Measurements from ENCODE around the gene NAPG. TPM values are rescaled to one million over a fixed set of nuclear protein-coding genes. Genes with fewer than 3 reads are reported as not detected.
"Not testable (repeated sequence)": the region's sequence is repeated elsewhere in the genome, so short reads cannot be mapped to it uniquely, and the experiment has no call there.

Gene NAPG
- total RNA-seq, 2 donors from 2014 or later, result 41.0 to 42.6 TPM

DNA sequence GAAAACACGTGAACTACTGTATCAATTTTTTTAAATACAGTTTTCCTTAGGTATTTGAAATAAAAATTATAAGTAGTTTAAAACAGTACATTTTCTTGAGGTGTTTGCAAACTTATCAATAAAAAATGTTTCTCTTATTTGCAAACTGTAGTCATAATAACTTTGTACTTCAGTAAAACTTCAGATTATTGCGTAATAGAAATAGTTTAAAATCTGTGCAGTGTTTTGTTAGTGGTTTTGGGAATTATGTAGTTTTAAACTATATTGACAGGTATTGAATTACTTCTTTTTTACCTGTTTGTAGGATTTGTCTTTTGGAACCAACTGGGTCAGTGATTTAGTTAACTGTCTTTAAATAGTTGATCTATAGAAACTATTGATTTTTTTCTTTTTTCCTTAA is 7.3 kb downstream of the NAPG start:
- DNase-seq (no peak), ATAC-seq (no peak)
- intact Hi-C loops (cut with DNase I, micrococcal nuclease), result no loop called here

DNA sequence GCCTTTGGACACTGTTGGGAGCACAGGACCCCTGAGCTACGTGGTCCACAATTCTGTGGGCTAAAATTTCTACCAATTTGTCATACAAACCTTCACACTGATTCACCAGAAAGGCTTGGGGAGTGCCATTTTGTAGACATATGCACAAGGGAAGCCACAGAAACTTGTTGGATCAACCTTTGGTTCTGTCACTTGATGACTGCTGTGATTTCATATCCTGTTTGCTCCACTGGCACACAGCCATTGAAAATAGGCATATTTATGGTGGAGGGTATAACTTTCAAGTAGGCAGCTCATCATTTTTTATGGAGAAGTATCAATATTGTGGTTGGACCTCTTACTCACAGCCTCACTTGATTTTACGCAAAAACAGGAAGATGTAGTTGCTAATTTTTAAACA is 10.5 kb downstream of the NAPG start:
- intact Hi-C loops (cut with DNase I, micrococcal nuclease), result no loop called here
- ATAC-seq (no peak), DNase-seq (no peak)

DNA sequence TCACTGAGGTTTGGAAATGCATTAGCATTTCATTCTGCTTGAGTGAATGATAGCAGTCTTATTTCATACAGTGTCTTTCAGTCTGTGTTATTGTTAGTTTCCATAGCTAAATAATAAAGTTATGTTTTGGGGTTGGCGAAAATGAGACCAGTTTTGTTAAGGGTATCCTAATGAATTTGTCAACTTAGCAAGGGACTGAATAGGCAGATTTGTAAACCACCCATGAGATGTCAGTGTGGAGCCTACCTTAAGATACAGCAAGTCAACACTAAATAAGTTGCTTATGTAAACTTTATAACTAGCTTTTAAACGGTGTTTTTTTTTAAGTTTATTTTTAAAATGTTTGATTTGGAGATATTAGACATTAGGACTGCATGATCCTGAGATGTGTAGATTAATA is 11.9 kb downstream of the NAPG start:
- intact Hi-C loops (cut with DNase I, micrococcal nuclease), result no loop called here
- DNase-seq (no peak), ATAC-seq (no peak)

DNA sequence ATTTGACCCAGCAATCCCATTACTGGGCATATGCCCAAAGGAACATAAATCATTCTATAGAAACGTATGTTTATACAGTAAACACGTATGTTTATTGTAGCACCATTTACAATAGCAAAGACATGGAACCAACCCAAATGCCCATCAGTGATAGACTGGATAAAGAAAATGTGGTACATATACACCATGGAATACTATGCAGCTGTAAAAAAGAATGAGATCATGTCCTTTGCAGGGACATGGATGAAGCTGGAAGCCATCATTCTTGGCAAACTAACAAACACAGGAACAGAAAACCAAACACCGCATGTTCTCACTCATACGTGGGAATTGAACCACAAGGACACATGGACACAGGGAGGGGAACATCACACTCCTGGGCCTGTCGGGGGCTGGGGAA is 13.3 kb downstream of the NAPG start:
- ATAC-seq; intact Hi-C loops (cut with DNase I, micrococcal nuclease); DNase-seq: not testable (repeated sequence)

DNA sequence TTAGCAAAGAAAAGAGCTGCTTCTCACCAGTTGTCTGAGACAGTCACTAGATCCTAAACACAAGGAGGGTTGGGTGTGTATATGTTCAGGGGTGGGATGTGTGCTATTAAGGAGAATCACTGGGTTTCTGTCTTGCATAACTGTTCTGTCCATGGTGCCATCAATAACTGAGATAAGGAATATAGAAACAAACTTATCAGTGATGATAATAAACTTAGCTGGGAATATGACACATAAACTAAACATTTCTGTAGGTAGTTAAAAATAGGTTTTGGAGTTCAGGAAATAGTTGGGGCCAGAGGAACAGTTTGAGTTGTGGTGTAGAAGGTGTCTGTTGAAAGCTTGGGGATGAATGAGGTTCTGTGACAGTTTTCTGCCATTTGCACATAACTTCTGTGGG is 17.4 kb downstream of the NAPG start:
- intact Hi-C loops (cut with DNase I, micrococcal nuclease), result no loop called here
- no peak for DNase-seq
- ATAC-seq, result no peak

DNA sequence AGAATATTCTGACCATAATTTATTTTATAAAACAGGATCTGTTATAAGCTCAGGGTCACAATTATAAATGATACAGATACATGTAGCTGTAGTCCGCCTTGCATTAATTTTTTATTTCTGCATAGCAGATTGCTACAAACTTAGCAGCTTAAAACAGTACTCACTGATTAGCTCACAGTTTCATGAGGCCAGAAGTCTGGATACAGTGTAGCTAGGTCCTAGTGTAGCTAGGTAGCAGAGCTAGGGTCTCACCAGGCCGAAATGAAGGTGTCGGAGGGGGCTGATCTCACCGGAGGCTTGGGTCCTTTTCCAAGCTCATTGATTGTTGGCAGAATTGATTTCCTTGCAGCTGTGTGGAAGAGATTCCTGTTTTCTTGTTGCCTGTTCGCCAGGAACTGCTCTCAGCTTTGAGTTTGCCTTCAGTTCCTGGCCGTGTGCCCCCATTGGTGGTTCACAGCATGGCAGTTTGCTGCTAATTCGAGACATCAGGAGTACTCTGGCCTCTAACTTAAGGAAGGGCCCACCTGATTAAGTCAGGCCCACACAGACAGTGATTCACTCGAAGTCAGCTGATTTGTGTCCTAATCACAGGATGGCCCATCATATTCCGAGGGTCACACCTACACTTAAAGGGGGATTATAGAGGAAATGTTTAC is 18.4 kb downstream of the NAPG start:
- intact Hi-C loops (cut with DNase I, micrococcal nuclease), result no loop called here
- DNase-seq (no peak), ATAC-seq (no peak)

DNA sequence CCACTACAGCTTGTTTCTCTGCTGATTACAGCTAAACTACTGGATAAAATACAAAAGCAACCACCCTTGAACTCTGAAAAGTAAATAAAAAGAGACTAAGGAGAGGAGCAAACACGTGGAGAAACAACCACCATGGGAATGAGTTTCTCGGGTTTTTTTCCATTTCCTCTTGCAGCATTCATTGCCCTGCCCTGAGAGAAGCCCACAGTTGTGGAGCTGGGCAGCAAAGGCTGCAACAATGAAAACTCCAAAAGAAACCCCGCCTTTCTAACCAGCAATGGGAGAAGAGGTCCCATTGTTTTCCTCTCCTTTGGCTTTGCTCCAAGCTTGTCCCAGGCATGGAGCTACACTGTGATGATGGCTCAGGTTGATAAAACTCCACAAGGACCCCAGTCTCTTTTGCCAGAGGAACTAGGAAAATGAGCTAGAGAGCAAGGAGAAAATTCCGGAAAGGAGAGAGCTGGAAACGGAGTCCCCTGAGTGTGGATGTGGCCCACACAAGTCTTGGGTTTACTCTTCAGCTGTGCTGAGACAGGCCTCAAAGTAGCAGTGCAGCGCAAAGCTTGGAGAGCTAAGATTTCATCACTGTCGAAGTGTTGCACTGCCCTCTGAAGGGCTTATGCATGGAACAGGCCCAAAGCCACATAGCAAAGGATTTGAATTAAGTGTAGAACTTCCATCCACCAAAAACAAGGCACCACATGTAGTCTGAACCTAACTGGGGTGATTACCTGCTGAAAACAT is 20.9 kb downstream of the NAPG start:
- intact Hi-C loops (cut with DNase I, micrococcal nuclease), result no loop called here
- ATAC-seq, result no peak
- no peak for DNase-seq

DNA sequence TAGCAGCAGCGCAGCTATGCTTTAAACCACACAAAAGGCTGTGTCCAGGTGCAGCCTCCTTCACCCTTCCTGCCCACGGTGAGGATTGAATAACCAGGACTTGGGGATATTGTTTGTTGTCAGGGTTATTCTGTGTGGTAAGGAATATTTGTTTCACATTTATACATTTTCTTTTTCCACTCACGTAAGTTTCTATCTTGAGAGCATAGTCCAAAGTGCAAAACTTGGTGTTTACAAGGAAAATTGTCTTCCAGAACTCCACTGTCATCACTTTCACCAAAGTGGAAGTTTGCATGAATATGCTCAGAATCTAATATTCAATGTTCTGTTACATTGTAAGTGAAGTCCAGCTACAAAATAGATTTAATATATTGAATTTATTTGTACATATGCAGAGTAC is 26.4 kb downstream of the NAPG start:
- DNase-seq (no peak), ATAC-seq (no peak)
- intact Hi-C loops (cut with DNase I, micrococcal nuclease), result no loop called here

DNA sequence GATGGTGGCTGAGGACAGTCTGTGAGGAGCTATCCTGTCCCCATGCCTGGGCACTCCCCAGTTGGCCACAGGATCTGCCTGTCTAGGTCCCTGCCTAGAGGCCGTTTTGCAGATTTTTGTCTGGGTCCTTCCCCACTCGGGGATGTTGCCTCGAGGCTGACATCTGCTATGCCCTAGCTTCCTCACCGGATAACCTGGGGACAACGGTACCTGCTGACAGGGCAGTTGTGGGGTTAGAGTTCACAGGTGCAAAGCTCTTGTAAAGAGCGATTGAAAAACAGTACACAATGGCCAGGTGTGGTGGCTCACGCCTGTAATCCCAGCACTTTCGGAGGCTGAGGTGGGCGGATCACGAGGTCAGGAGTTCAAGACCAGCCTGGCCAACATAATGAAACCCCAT is 30.4 kb downstream of the NAPG start:
- DNase-seq; intact Hi-C loops (cut with DNase I, micrococcal nuclease): not testable (repeated sequence)

DNA sequence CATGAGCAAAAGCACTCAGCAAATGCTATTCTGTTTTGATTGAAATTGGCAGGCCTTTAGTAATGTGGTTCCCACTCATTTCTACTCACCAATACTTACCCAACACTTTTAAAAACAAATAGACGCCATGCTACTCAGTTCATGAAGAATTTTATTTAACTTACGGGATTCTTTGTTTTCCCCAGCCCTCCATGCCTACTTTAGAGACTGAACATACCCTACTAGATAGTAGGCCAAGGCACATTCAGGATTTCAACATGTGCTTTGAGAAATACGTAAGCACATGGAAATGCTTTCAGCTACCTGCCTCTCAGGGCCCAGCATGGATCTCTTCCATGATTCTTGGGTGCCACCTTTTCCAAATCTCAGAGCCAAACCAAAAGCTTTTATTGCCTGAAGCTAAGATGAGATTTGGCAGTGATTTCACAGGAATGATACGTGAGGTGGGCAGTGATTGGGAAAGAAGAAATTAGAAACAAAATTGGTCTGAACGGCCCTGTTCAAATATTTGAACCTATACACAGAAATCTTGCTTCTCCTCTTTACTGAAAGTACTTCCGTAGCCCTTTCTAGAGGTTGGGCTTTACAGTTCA is 31.4 kb downstream of the NAPG start:
- intact Hi-C loops (cut with DNase I, micrococcal nuclease), result no loop called here
- ATAC-seq (no peak), DNase-seq (no peak)

More for the DNA sequence above, 30.4 kb downstream of the NAPG start:
- ATAC-seq, result not testable (repeated sequence)

DNA sequence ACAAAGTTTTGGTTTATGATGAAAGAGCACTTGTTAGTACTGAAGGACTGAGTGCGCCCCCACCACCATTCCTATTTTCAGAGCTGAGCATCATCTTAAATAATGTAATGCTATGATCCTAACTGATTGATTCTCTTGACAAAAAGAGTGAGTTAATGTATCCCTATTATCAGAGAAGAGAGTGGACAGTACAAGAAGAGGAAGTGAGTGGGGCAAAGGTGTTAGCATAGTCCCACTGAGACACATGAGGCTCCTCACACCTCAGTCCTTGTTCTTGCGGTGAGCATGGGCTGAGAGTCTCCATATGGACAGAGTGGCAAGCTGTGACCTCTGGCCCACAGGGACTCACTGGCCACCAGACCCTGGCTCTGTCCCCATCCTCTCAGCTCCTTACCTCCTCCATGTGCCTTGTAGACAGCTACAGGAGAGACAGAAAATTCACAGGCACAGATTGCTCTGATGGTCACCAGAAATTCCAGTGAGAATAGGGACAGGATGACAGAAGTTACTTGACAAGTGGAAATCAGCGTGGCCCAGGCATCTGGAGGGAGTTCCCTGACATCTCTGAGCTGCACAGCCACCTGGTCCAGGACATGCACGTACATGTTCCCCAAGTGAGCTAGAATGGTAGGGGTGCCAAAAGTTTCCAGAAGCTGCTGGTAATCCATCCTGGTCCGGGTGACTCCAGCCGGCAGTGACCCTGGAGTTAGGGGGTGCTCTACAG is 32.6 kb downstream of the NAPG start:
- no peak for ATAC-seq
- intact Hi-C loops (cut with DNase I, micrococcal nuclease), result no loop called here
- no peak for DNase-seq

DNA sequence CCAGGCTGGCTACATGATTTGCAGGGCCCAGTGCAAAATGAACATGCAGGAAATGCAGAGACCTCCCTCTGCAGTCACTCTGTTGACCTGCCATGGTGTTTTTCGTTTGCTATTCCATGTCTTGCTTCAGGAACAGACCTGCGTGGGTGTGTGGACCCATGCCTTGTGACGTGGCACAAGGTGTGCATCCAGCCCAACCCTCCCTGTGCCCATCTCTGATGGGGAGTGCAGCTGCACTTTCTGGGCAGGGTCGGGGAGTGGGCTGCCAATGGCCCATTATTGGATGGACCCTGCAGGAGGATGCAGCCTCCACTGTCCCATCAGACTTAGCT is 33.1 kb downstream of the NAPG start:
- intact Hi-C loops (cut with DNase I, micrococcal nuclease), result no loop called here

DNA sequence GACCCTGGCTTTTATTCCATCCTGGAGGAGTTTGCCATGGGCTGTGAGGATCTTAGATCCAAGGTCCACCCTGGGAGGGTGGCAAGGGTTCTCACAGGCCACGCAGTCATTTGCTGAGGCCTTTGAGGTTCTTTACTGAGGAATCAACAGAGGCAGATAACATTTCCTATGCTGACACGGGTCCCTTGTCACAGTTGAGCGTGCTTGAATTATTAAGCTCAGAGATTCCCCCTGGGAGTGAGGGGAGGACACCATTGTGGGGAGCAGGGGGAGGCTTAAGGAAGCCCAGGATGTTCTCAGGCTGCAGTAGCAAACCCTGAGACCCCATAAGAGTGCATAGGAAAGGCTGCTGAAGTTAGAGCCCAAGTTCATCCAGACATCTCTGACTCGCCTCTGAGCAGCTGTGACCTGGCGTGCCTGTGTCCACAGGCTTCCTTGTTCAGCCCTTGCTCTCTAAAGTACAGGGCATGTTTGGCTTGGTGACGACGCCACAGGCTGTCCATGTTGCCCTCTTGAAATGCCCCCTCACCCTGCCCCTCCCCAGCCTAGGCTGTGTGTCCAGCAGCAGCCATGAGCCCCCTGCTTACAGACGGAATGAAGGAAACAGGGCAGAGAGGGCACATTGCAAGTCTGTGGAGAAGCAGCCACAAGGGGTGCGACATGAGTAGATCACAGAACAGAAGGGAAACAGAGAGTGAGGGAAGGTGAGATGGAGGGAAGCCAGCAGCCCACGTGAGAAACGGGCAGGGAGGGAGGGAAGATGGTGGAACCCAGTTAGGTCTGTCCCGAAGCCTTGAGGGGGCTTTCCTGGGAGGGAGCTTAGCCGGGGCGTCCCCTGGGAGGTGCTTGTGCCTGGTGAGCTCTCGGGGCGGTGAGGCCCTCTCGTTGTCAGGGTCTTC is 34.0 kb downstream of the NAPG start:
- intact Hi-C loops (cut with DNase I, micrococcal nuclease), result loop anchor here in 1 of 2 donors (5.0 kb wide), 2 partner anchors 592 to 997 kb away; no protein-coding TSS in a partner anchor
- peak; percentile 49 for ATAC-seq

More for the DNA sequence above, 33.1 kb downstream of the NAPG start:
- ATAC-seq, result no peak
- no peak for DNase-seq

DNA sequence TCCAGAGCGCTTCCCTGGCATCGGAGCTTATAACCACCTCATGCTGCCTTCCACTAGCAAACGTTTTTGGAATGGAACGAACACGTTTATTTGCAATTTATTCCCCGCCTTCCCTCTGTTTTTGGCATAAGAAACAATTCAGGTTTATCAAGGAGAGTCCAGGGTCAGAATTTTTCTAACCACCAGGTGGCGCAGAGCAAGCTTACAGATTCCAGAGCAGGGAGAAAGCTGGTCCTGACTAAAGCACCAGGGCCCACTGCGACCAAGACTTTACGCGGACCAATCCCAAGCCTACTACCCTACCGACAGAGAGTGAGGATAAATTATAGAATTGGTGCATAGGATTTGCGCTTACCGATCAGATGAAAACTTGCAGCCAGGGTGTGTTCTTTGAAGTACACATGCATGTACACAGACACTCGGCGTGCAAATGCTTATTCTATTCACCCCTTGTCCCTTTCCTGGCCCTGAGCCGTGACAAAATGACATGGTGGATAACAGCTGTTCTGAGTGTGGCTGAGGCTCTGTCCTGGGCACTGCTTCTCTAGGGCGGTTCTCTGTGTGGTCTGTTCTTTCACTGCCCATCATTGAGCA is 34.7 kb downstream of the NAPG start:
- ATAC-seq (peak; percentile 79), DNase-seq (peak; percentile 44 to 80)
- intact Hi-C loops (cut with DNase I, micrococcal nuclease), result loop anchor here in 1 of 2 donors (5.0 kb wide), 2 partner anchors 592 to 997 kb away; no protein-coding TSS in a partner anchor

More for the DNA sequence above, 34.0 kb downstream of the NAPG start:
- DNase-seq, result peak in 1 of 2 donors; percentile 11

DNA sequence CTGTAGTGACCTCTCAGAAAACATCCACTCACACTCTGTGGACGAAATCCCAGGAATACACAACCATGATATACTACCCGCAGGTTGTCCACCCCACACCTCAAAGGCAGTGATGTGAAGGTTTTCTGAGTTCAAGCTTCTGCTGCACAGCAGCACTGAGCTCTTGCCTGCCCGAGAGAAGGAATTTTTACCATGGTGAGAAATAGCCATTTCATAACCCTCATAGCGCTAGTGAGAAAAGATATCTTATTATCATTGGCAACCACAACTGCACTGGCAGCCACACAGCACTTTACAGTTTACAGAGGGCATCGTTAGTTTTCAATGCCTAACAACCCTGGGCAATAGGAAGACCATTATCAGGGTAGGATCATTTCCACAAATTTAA is 36.9 kb downstream of the NAPG start:
- no peak for DNase-seq
- no peak for ATAC-seq
- intact Hi-C loops (cut with DNase I, micrococcal nuclease), result loop anchor here in 1 of 2 donors (5.0 kb wide), 2 partner anchors 590 to 995 kb away; no protein-coding TSS in a partner anchor

DNA sequence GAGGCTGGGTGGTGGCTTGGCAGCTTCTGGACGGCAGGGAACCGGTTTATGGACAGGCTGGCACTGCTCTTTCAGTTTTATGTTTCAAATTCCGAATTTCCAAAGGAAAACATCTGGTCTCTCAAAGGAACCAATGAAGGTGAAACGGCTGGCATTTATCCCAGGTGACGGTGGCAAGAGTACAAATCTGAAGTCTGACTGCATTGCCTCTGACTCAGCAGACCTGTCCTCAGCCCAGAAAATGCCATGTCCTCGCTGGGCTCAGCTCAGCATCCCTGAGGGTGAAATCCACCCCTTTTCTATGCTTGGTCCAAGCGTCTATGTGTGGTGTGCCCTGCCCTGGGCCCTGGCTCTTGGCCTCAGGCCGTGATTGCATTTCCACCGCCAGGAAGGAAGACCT is 38.1 kb downstream of the NAPG start:
- intact Hi-C loops (cut with DNase I, micrococcal nuclease), result loop anchor here in 1 of 2 donors (5.0 kb wide), 2 partner anchors 588 to 993 kb away; no protein-coding TSS in a partner anchor
- DNase-seq (no peak), ATAC-seq (no peak)

DNA sequence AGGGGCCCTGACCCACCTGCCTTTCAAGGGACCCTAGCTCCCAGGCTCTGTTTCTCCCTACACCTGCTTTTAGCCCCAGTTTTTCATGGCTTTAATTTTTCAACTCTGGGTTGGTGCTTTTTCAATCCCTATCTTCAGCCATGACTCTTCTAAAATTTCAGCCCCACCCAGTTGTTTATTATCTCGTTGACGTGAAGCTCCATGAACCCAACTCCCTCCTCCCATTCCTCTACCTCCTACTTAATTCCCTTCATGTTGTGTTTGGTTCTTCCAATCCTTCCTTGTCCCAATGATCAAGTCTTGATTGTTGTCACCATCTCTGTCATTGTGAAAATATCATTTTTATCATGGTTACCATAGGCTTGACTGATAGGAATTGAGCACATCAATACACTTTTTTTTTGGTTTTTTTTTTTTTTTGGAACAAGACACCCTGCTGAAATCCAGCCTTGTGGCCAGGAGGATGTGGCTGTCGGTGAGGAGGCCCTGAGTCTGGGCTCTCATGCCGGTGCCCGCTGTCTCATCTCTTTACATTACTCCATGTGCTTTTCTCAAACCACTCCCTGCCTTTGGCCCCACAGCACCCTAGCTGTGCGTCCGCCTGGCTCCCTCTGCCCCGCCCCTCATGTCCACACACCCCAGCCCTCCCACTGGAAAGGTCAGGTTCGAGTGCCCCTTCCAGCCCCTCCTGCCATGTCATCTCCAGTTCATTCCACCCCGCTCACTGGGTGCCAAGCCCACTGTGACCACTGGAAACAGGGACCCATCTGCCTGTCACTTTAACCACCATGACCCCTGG is 39.3 kb downstream of the NAPG start:
- intact Hi-C loops (cut with DNase I, micrococcal nuclease), result loop anchor here in 1 of 2 donors (5.0 kb wide), 2 partner anchors 587 to 992 kb away; no protein-coding TSS in a partner anchor
- DNase-seq (no peak), ATAC-seq (no peak)

Measured in left colon (tissue), 2 donors.